ENCODE measurements around the gene RSPH3. TPM values are rescaled to one million over a fixed set of nuclear protein-coding genes. Genes with fewer than 3 reads are reported as not detected.

RSPH3 gene
- total RNA-seq, 1 experiment from 2014 or later = 16.6 TPM

DNA sequence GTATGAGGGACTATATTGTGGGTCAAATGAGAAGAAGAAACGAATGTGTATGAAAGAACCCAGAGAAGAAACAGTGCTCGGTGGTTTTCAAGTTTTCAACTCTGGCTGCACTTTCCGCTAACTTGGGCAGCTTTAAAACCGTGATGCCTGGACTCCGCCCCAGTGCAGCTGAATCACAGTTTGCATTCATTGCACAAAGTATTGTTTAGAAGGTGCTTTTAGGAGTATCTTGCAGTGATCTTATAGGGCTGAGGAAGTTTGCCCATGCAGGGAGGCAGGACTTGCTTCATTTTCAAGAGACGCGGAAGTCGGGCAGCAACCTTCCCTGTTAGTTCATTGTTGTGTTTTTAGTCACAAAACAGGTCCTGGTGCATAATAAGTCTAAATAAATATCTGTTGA, 52.7 kb downstream of the RSPH3 start:
- H3K27ac ChIP-seq = no peak overlapping the region
- CTCF ChIA-PET = no interaction called here
- H3K4me2 ChIP-seq = no peak overlapping the region
- no TSS peak for BruUV-seq (replicated peaks)
- no peaks in the 10 kb centered on the region for H3K79me2 ChIP-seq (ENCODE audit: low read depth)
- H3K9me3 ChIP-seq (ENCODE audit: insufficient read depth, low read depth) = no peaks in the 10 kb centered on the region
- H3K4me3 ChIP-seq = no peak overlapping the region
- H3K36me3 ChIP-seq (ENCODE audit: low read depth) = no peaks in the 10 kb centered on the region
- no peak for DNase-seq
- TF ChIP-seq CTCF (conservative IDR thresholded peaks at IDR 0.05) (no peak), EZH2 (IDR thresholded peaks at IDR 0.05; ENCODE audit: low read depth) (no peak)
- no peak overlapping the region for H2AFZ ChIP-seq
- no peaks in the 10 kb centered on the region for H3K27me3 ChIP-seq (ENCODE audit: insufficient read depth, low read depth)
- no peaks in the 10 kb centered on the region for H4K20me1 ChIP-seq (ENCODE audit: insufficient read depth)
- H3F3A ChIP-seq (ENCODE audit: insufficient read depth, low read depth) = peaks cover 10% of the 10 kb centered on the region
- no peaks in the 10 kb centered on the region for H3K9me2 ChIP-seq (ENCODE audit: insufficient read depth)
- H3K4me1 ChIP-seq (replicated peaks; ENCODE audit: insufficient read depth) = no peaks in the 10 kb centered on the region
- POLR2A ChIA-PET (ENCODE audit: unreplicated experiment) = no interaction called here
- intact Hi-C loops (cut with micrococcal nuclease; ENCODE audit: unreplicated experiment) = no loop called here

DNA sequence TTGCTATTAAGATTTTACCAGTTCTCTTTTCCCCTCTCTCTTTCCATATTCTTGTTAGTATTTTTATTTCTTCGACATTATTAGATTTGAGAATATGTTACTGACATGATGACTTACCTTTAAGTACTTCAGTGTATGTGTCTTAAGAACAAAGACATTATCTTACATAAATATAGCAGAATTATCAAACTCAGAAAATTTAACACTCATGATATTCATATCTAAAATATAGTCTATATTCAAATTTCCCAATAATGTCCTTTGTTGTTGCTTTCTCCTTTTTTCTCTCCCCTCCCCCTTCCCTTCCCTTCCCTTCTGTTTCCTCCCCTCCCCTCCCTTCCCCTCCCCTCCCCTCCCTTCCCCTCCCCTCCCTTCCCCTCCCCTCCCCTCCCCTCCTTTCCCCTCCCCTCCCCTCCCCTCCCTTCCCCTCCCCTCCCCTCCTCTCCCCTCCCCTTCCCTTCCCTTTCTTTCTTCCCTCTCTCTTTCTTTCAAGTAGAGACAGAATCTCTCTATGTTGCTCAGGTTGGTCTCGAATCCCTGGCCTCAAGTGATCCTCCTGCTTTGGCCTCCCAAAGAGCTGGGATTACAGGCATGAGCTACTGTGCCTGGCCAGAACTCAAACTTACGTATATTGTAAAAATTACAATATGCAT, 56.5 kb downstream of the RSPH3 start:
- Histone ChIP-seq H3K27ac (no peak overlapping the region), H4K20me1 (ENCODE audit: insufficient read depth) (no peaks in the 10 kb centered on the region), H2AFZ (no peak overlapping the region), H3K9me3 (ENCODE audit: insufficient read depth, low read depth) (no peaks in the 10 kb centered on the region), H3K4me2 (no peak overlapping the region), H3K36me3 (ENCODE audit: low read depth) (no peaks in the 10 kb centered on the region), H3K9me2 (ENCODE audit: insufficient read depth) (no peaks in the 10 kb centered on the region), H3K4me1 (replicated peaks; ENCODE audit: insufficient read depth) (no peaks in the 10 kb centered on the region), H3K27me3 (ENCODE audit: insufficient read depth, low read depth) (no peaks in the 10 kb centered on the region), H3F3A (ENCODE audit: insufficient read depth, low read depth) (peaks cover 10% of the 10 kb centered on the region), H3K4me3 (no peak overlapping the region), H3K79me2 (ENCODE audit: low read depth) (no peaks in the 10 kb centered on the region)
- ChIA-PET POLR2A (ENCODE audit: unreplicated experiment) (interaction anchor here (0.7 kb wide), 1 partner anchor 57 kb away, joined by 3 read pairs; the partner anchor contains the start of gene RSPH3), CTCF (no interaction called here)
- intact Hi-C loops (cut with micrococcal nuclease; ENCODE audit: unreplicated experiment) = no loop called here
- no TSS peak for BruUV-seq (replicated peaks)
- no peak for DNase-seq
- no peak for TF ChIP-seq EZH2 (IDR thresholded peaks at IDR 0.05; ENCODE audit: low read depth)
- no peak for TF ChIP-seq CTCF (conservative IDR thresholded peaks at IDR 0.05)

DNA sequence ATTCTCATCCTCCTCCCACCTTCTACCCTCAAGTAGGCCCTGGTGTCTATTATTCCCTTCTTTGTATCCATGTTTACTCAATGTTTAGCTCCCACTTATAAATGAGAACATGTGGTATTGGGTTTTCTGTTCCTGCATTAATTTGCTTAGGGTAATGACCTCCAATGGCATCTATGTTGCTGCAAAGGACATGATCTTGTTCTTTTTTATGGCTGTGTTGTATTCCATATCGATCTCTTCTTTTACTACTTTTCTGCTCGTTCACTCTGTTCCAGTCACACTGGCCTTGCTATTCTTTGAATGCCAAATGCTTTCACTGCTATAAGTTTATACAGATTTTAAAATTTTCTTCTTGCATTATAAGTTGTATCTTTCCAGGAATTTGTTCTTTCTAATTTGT, 57.7 kb downstream of the RSPH3 start:
- TF ChIP-seq CTCF (conservative IDR thresholded peaks at IDR 0.05) = no peak
- TF ChIP-seq EZH2 (IDR thresholded peaks at IDR 0.05; ENCODE audit: low read depth) = no peak
- H3K79me2 ChIP-seq (ENCODE audit: low read depth) = no peaks in the 10 kb centered on the region
- H3K9me2 ChIP-seq (ENCODE audit: insufficient read depth) = no peaks in the 10 kb centered on the region
- H3K9me3 ChIP-seq (ENCODE audit: insufficient read depth, low read depth) = no peaks in the 10 kb centered on the region
- no peak overlapping the region for H2AFZ ChIP-seq
- no TSS peak for BruUV-seq (replicated peaks)
- H3K4me3 ChIP-seq = no peak overlapping the region
- CTCF ChIA-PET = no interaction called here
- intact Hi-C loops (cut with micrococcal nuclease; ENCODE audit: unreplicated experiment) = no loop called here
- DNase-seq = no peak
- H3K4me1 ChIP-seq (replicated peaks; ENCODE audit: insufficient read depth) = no peaks in the 10 kb centered on the region
- no peak overlapping the region for H3K4me2 ChIP-seq
- H3K27me3 ChIP-seq (ENCODE audit: insufficient read depth, low read depth) = no peaks in the 10 kb centered on the region
- H4K20me1 ChIP-seq (ENCODE audit: insufficient read depth) = no peaks in the 10 kb centered on the region
- H3K36me3 ChIP-seq (ENCODE audit: low read depth) = no peaks in the 10 kb centered on the region
- no peak overlapping the region for H3K27ac ChIP-seq
- POLR2A ChIA-PET (ENCODE audit: unreplicated experiment) = no interaction called here
- peaks cover 10% of the 10 kb centered on the region for H3F3A ChIP-seq (ENCODE audit: insufficient read depth, low read depth)

Measured in PC-9 (cell line).